ENCODE data around the gene SYNC. TPM values are rescaled to one million over a fixed set of nuclear protein-coding genes. Genes with fewer than 3 reads are reported as not detected.
A peak's percentile ranks its signal among the peaks of the same experiment; 100 is the strongest.
"Not testable (repeated sequence)": the region's sequence is repeated elsewhere in the genome, so short reads cannot be mapped to it uniquely, and the experiment has no call there.

Gene SYNC
- total RNA-seq, 2 experiments from 2014 or later, result not detected

GRCh38 chr1:32716312-32717148 lies 14.0 kb upstream of the SYNC start:
- peaks cover 4% of the 10 kb centered on the region for H3K4me1 Mint-ChIP-seq
- H3K4me3 Mint-ChIP-seq, result no peak overlapping the region
- POLR2A ChIA-PET, result interaction anchor here (1.1 kb wide), 1 partner anchor 57 kb away, joined by 3 read pairs; no protein-coding TSS in a partner anchor

GRCh38 chr1:32715901-32716311 lies 13.3 kb upstream of the SYNC start:
- DNase-seq (no peak), ATAC-seq (ENCODE audit: low read depth) (no peak)
- POLR2A ChIA-PET, result no interaction called here
- H3K27me3 Mint-ChIP-seq, result peaks cover 2% of the 10 kb centered on the region
- no peaks in the 10 kb centered on the region for H3K36me3 Mint-ChIP-seq
- H3K9me3 Mint-ChIP-seq, result no peaks in the 10 kb centered on the region
- peak overlapping the region; percentile 40 for H3K27ac Mint-ChIP-seq
- no peak overlapping the region for H3K4me3 Mint-ChIP-seq
- peaks cover 4% of the 10 kb centered on the region for H3K4me1 Mint-ChIP-seq

More at GRCh38 chr1:32716312-32717148, 14.0 kb upstream of the SYNC start:
- no peaks in the 10 kb centered on the region for H3K9me3 Mint-ChIP-seq
- DNase-seq (peak; percentile 67), ATAC-seq (ENCODE audit: low read depth) (peak; percentile 66)
- peak overlapping the region; percentile 40 for H3K27ac Mint-ChIP-seq
- H3K36me3 Mint-ChIP-seq, result no peaks in the 10 kb centered on the region
- H3K27me3 Mint-ChIP-seq, result peaks cover 6% of the 10 kb centered on the region

GRCh38 chr1:32714277-32714676 lies 11.7 kb upstream of the SYNC start:
- H3K4me3 Mint-ChIP-seq, result no peak overlapping the region
- ATAC-seq (ENCODE audit: low read depth), result no peak
- H3K36me3 Mint-ChIP-seq, result no peaks in the 10 kb centered on the region
- H3K9me3 Mint-ChIP-seq, result no peaks in the 10 kb centered on the region
- H3K27ac Mint-ChIP-seq, result no peak overlapping the region
- no peak for DNase-seq
- POLR2A ChIA-PET, result no interaction called here
- H3K27me3 Mint-ChIP-seq, result peaks cover 2% of the 10 kb centered on the region
- H3K4me1 Mint-ChIP-seq, result peaks cover 4% of the 10 kb centered on the region

GRCh38 chr1:32713081-32713480 lies 10.5 kb upstream of the SYNC start:
- peaks cover 4% of the 10 kb centered on the region for H3K4me1 Mint-ChIP-seq
- no peak overlapping the region for H3K4me3 Mint-ChIP-seq
- no peak for DNase-seq
- H3K27ac Mint-ChIP-seq, result no peak overlapping the region
- POLR2A ChIA-PET, result interaction anchor here (0.7 to 2.8 kb wide), 4 partner anchors 60 to 248 kb away, joined by 3 to 20 read pairs (median 4); no protein-coding TSS in a partner anchor
- H3K36me3 Mint-ChIP-seq, result no peaks in the 10 kb centered on the region
- H3K27me3 Mint-ChIP-seq, result peaks cover 2% of the 10 kb centered on the region
- ATAC-seq (ENCODE audit: low read depth), result no peak
- H3K9me3 Mint-ChIP-seq, result no peaks in the 10 kb centered on the region

- not testable (repeated sequence) for H3K9me3 Mint-ChIP-seq; H3K27me3 Mint-ChIP-seq; H3K4me3 Mint-ChIP-seq; H3K4me1 Mint-ChIP-seq; ATAC-seq (ENCODE audit: low read depth); H3K27ac Mint-ChIP-seq; DNase-seq; H3K36me3 Mint-ChIP-seq
- POLR2A ChIA-PET, result interaction anchor here (0.7 to 2.8 kb wide), 2 partner anchors 62 to 308 kb away, joined by 3 to 20 read pairs; no protein-coding TSS in a partner anchor
These were observed 8.7 kb upstream of the SYNC start for GRCh38 chr1:32711221-32711620.

- DNase-seq, result no peak
- no peak overlapping the region for H3K4me3 Mint-ChIP-seq
- H3K9me3 Mint-ChIP-seq, result no peaks in the 10 kb centered on the region
- ATAC-seq (ENCODE audit: low read depth), result no peak
- POLR2A ChIA-PET, result no interaction called here
- H3K36me3 Mint-ChIP-seq, result no peaks in the 10 kb centered on the region
- no peaks in the 10 kb centered on the region for H3K4me1 Mint-ChIP-seq
- no peak overlapping the region for H3K27ac Mint-ChIP-seq
- H3K27me3 Mint-ChIP-seq, result peaks cover 15% of the 10 kb centered on the region
These were observed 6.9 kb upstream of the SYNC start for GRCh38 chr1:32709476-32709875.

- POLR2A ChIA-PET, result no interaction called here
- Mint-ChIP-seq H3K27me3 (peaks cover 19% of the 10 kb centered on the region), H3K9me3 (no peaks in the 10 kb centered on the region), H3K4me3 (no peak overlapping the region), H3K27ac (no peak overlapping the region), H3K4me1 (no peaks in the 10 kb centered on the region), H3K36me3 (no peaks in the 10 kb centered on the region)
- ATAC-seq (ENCODE audit: low read depth) (no peak), DNase-seq (no peak)
These were observed 6.5 kb upstream of the SYNC start for GRCh38 chr1:32709075-32709474.

- POLR2A ChIA-PET, result interaction anchor here (0.6 kb wide), 1 partner anchor 134 kb away, joined by 3 read pairs; no protein-coding TSS in a partner anchor
These were observed 3.9 kb upstream of the SYNC start for GRCh38 chr1:32706491-32706890.

GRCh38 chr1:32705516-32705915 lies 2.9 kb upstream of the SYNC start:
- H3K9me3 Mint-ChIP-seq, result no peaks in the 10 kb centered on the region
- no peaks in the 10 kb centered on the region for H3K36me3 Mint-ChIP-seq
- H3K27ac Mint-ChIP-seq, result no peak overlapping the region
- POLR2A ChIA-PET, result no interaction called here
- no peak for DNase-seq
- H3K27me3 Mint-ChIP-seq, result peaks cover 38% of the 10 kb centered on the region
- peaks cover 4% of the 10 kb centered on the region for H3K4me1 Mint-ChIP-seq
- no peak overlapping the region for H3K4me3 Mint-ChIP-seq
- no peak for ATAC-seq (ENCODE audit: low read depth)

More at GRCh38 chr1:32706491-32706890, 3.9 kb upstream of the SYNC start:
- Mint-ChIP-seq H3K4me1 (peaks cover 4% of the 10 kb centered on the region), H3K4me3 (no peak overlapping the region), H3K27ac (no peak overlapping the region), H3K9me3 (no peaks in the 10 kb centered on the region), H3K27me3 (peaks cover 32% of the 10 kb centered on the region), H3K36me3 (no peaks in the 10 kb centered on the region)
- DNase-seq (no peak), ATAC-seq (ENCODE audit: low read depth) (no peak)

GRCh38 chr1:32703479-32704291 lies 1.1 kb upstream of the SYNC start:
- POLR2A ChIA-PET, result interaction anchor here (0.6 to 0.8 kb wide), 2 partner anchors 14 to 114 kb away, joined by 3 to 5 read pairs; partner anchors contain the start of genes S100PBP and YARS1
- H3K27me3 Mint-ChIP-seq, result peaks cover 44% of the 10 kb centered on the region

GRCh38 chr1:32701951-32702598 lies 495 bp downstream of the SYNC start:
- Mint-ChIP-seq H3K4me3 (peak overlapping the region; percentile 13), H3K27me3 (peaks cover 42% of the 10 kb centered on the region), H3K36me3 (no peaks in the 10 kb centered on the region), H3K27ac (no peak overlapping the region), H3K9me3 (no peaks in the 10 kb centered on the region), H3K4me1 (peaks cover 4% of the 10 kb centered on the region)
- POLR2A ChIA-PET, result no interaction called here
- DNase-seq, result no peak
- ATAC-seq (ENCODE audit: low read depth), result no peak

More at GRCh38 chr1:32703479-32704291, 1.1 kb upstream of the SYNC start:
- H3K4me3 Mint-ChIP-seq, result peak overlapping the region; percentile 45
- H3K4me1 Mint-ChIP-seq, result peaks cover 4% of the 10 kb centered on the region
- H3K27ac Mint-ChIP-seq, result no peak overlapping the region
- no peaks in the 10 kb centered on the region for H3K36me3 Mint-ChIP-seq
- H3K9me3 Mint-ChIP-seq, result no peaks in the 10 kb centered on the region
- ATAC-seq (ENCODE audit: low read depth) (no peak), DNase-seq (no peak)

GRCh38 chr1:32701421-32701911 lies 1.1 kb downstream of the SYNC start:
- no peaks in the 10 kb centered on the region for H3K36me3 Mint-ChIP-seq
- POLR2A ChIA-PET, result no interaction called here
- no peaks in the 10 kb centered on the region for H3K9me3 Mint-ChIP-seq
- H3K27ac Mint-ChIP-seq, result no peak overlapping the region
- H3K27me3 Mint-ChIP-seq, result peaks cover 42% of the 10 kb centered on the region
- DNase-seq (no peak), ATAC-seq (ENCODE audit: low read depth) (no peak)
- peaks cover 4% of the 10 kb centered on the region for H3K4me1 Mint-ChIP-seq
- no peak overlapping the region for H3K4me3 Mint-ChIP-seq

- POLR2A ChIA-PET; H3K9me3 Mint-ChIP-seq; H3K36me3 Mint-ChIP-seq; DNase-seq; ATAC-seq (ENCODE audit: low read depth); H3K27ac Mint-ChIP-seq; H3K4me3 Mint-ChIP-seq: not testable (repeated sequence)
- H3K4me1 Mint-ChIP-seq, result peaks cover 10% of the 10 kb centered on the region
- peaks cover 18% of the 10 kb centered on the region for H3K27me3 Mint-ChIP-seq
These were observed 5.6 kb downstream of the SYNC start for GRCh38 chr1:32696996-32697395.
